NCI-H187 treated with DMSO at 0.1 percent for 48 hours (cell line): Measurements from ENCODE around the gene ELAVL3.
"Not testable (repeated sequence)": the region's sequence is repeated elsewhere in the genome, so short reads cannot be mapped to it uniquely, and the experiment has no call there.

Experiments used
- DNase-seq: peaks from one replicate; lab custom pipeline; 2025; lab: John Stamatoyannopoulos, UW

The ELAVL3 gene

DNA sequence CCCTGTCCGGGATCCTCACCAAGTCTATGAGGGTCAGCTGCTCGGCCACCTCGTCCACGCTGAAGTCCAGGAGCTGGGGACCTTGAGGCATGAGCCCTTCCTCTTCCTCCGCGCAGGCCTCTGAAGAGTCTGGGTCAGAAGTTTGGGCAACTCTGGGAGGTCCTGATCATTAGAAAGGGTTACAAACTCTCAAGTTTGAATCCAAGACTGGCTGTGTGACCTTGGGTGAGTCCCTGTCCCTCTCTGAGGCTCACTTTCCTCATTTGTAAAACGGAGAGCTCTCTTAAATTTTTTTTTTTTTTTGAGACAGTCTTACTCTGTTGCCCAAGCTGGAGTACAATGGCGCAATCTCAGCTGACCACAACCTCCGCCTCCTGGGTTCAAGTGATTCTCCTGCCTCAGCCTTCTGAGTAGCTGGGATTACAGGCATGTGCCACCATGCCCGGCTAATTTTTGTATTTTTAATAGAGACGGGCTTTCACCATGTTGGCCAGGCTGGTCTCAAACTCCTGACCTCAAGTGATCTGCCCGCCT, 74.1 kb downstream of the ELAVL3 start:
- DNase-seq, result not testable (repeated sequence)

DNA sequence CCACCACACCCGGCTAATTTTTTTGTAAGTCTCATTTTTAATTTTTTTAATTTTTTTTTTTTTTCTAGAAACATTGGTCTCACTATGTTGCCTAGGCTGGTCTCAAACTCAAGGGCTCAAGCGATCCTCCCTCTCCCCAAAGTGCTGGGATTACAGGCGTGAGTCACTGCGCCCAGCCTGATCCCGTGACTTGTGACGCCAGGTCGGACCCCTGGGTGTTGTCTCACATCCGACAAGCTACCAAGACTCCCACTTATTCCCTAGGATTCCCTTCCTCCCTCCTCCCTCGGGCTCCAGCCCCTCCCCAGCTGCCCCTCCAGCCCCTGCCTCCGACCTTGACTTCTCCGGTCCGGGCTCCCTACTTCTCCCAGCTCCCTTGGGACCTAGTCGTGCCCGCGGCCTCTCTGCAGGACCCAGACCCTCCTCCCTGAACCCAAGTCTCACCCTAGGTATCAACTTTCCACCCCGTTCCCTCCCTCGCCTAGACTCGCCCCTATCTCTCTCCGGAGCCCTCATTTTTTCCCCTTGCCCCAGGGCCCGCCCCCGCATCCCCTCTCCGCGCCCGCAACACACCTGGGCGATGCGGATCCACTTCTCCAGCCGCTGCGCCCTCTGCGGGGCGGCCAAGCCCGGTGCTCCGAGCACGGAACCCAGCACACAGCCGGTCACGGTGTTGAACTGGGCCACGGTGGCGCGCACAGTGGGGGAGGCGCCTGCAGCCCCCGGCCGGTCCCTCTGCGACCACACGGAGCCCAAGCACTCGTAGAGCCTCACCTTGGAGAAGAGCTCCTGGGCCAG, 74.8 kb downstream of the ELAVL3 start:
- DNase-seq, result no peak

DNA sequence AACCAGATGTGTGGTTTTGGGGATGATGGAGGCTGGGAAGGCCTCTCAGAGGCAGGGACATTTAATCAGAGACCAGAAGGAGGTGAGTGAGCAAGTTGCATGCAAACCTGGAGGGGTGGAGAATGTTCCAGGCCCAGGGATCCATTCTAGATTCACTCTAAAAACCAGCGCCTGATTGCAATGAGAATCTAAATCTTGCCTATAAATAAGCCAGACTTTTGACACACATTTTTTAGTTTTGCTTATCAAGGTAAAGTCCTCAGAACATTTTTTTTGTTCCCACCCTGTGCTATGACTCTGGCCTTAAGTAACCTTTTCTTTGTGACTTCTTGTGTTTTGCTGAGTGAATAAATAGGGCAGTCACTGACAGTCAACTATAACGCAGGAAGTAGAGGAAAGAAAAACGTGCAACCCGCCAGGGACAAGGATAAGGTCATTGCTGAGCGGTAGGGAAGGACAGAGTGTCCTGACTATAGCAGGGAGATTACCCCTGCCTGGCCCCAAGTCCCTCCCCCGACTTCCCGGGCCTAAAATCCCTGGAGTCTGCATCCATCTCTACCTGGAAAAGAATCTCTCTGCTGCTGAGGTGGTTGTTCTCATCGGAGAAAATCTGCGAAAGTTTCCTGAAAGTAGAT, 76.1 kb downstream of the ELAVL3 start:
- no peak for DNase-seq

DNA sequence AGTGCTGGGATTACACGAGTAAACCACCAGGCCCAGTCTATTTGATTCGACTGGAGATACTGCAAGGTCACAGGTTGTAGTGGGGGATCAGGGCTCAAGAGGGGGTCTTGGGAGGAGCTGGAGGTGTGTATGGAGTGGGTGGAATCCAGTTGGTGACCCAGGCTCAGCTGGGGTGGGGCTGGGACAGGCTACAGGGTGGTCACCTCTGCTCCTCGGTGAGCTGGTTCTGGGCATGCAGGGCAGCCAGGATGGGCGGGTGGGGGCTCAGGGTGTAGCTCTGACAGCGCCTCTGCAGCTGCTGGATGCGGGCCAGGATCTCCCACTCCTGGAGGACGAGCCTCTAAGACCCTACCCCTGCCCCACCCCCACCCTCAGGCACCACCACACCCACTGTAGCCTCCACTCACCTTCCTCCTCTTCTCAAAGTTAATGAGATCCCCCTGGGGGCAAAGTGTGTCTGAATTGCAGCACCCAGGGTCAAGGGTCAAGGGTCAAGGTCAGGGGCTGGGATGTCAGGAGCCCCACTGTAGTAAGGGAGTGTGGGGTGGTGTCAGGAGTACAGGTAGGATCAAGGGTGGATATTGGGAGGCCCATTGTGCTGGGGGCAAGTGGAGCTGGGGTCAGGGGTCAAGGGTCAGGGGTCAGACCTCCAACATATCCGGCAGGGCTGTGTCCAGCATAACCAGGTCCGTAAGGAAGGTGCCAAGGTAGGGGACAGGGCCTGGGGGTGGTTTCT, 78.9 kb downstream of the ELAVL3 start:
- no peak for DNase-seq
